WTC11 (cell line): ENCODE results near the gene DEFB131B. TPM values are rescaled to one million over a fixed set of nuclear protein-coding genes. Genes with fewer than 3 reads are reported as not detected.

Source experiments
- EMX1 ChIP-seq: fragments of 250-450 bp; sonication (Bioruptor Pico); IDR thresholded peaks from 2 replicates; pipeline ENCODE4 v1.8.0; 2021; ENCODE audit warnings: mild to moderate bottlenecking
- FOXP1 ChIP-seq: sonication (generic); formaldehyde crosslinking; IDR thresholded peaks from 2 replicates; pipeline ENCODE4 v1.8.0; 2022; ENCODE audit warnings: missing genetic modification reagents, mild to moderate bottlenecking, moderate library complexity, borderline replicate concordance
- HMGA2 ChIP-seq: fragments of 250-450 bp; sonication (Bioruptor Pico); IDR thresholded peaks from 2 replicates; pipeline ENCODE4 v1.4.0; 2021; ENCODE audit warnings: mild to moderate bottlenecking, moderate library complexity
- IRF2 ChIP-seq: sonication (generic); formaldehyde crosslinking; IDR thresholded peaks from 2 replicates; pipeline ENCODE4 v1.8.0; 2022; ENCODE audit warnings: low read depth, missing genetic modification reagents, borderline replicate concordance
- PRRX2 ChIP-seq: fragments of 250-450 bp; sonication (Bioruptor Pico); IDR thresholded peaks from 2 replicates; pipeline ENCODE4 v1.8.0; 2021; ENCODE audit warnings: mild to moderate bottlenecking
- SOX15 ChIP-seq: fragments of 250-450 bp; sonication (Bioruptor Pico); IDR thresholded peaks from 2 replicates; pipeline ENCODE4 v1.9.0; 2021; ENCODE audit warnings: mild to moderate bottlenecking
- total RNA-seq: library from RNA; stranded (reverse); gene quantifications from 3 replicates; pipeline ENCODE4 v1.2.3, GENCODE V29; 2021
- TF ChIP-seq, protein P1 (sequence below): sonication (generic); formaldehyde crosslinking; IDR thresholded peaks from 2 replicates; pipeline ENCODE4 v1.8.0; 2023; ENCODE audit warnings: mild to moderate bottlenecking, missing genetic modification reagents
- TF ChIP-seq, protein P2 (sequence below): fragments of 250-450 bp; sonication (Bioruptor Pico); IDR thresholded peaks from 2 replicates; pipeline ENCODE4 v1.8.0; 2021; ENCODE audit warnings: mild to moderate bottlenecking
- TF ChIP-seq, protein P3 (sequence below): sonication (generic); formaldehyde crosslinking; IDR thresholded peaks from 2 replicates; pipeline ENCODE4 v1.8.1; 2023; ENCODE audit warnings: mild to moderate bottlenecking, missing genetic modification reagents, borderline replicate concordance
- TF ChIP-seq, protein P4 (sequence below): sonication (generic); formaldehyde crosslinking; IDR thresholded peaks from 2 replicates; pipeline ENCODE4 v1.8.1; 2022; ENCODE audit warnings: low read depth, mild to moderate bottlenecking, moderate library complexity, missing genetic modification reagents, borderline replicate concordance
- TF ChIP-seq, protein P5 (sequence below): sonication (generic); formaldehyde crosslinking; IDR thresholded peaks from 2 replicates; pipeline ENCODE4 v1.8.0; 2022; ENCODE audit warnings: missing genetic modification reagents

DEFB131B gene
- total RNA-seq, 1 experiment from 2014 or later: not detected

DNA sequence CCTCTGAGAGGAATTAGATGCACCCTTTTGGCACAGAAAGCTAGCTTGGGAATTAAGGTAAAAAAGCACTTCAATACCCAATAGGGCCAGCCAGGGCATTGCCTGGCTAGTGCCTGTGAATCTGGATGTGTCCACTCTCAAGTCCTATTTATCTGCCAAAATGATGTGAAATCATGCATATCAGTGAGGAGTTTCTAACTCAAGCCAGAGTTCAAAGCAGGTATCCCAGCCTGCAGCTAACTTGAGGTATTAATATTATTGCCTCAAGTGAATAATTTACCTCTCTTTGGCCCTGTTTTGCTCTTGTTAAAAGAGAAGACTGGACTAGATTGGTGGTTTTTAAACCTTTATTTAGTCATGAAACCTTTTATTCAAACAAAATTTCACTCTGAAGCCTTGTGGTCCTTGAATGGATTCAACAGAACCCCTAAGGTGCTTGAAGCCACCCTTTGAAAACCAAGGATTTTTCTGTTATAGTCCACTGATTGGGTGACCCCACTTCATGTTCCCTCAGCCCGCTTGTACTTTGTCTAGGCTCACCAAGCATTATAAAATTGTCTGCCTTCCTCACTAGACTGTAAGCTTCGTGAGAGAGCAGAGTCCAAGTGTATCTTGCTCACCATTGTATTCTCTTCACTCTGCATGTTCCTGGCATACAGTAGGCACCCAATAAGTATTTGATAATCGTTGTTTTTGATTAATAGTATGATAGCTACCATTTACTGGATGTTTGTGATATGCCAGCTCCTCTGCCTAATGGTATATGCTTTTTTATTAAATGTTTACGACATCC lies 55.1 kb downstream of the DEFB131B start (continued):
- no peak for TF ChIP-seq FOXP1 (CRISPR knock-in tag)
- TF ChIP-seq, protein P1, sequence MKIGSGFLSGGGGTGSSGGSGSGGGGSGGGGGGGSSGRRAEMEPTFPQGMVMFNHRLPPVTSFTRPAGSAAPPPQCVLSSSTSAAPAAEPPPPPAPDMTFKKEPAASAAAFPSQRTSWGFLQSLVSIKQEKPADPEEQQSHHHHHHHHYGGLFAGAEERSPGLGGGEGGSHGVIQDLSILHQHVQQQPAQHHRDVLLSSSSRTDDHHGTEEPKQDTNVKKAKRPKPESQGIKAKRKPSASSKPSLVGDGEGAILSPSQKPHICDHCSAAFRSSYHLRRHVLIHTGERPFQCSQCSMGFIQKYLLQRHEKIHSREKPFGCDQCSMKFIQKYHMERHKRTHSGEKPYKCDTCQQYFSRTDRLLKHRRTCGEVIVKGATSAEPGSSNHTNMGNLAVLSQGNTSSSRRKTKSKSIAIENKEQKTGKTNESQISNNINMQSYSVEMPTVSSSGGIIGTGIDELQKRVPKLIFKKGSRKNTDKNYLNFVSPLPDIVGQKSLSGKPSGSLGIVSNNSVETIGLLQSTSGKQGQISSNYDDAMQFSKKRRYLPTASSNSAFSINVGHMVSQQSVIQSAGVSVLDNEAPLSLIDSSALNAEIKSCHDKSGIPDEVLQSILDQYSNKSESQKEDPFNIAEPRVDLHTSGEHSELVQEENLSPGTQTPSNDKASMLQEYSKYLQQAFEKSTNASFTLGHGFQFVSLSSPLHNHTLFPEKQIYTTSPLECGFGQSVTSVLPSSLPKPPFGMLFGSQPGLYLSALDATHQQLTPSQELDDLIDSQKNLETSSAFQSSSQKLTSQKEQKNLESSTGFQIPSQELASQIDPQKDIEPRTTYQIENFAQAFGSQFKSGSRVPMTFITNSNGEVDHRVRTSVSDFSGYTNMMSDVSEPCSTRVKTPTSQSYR: no peak
- TF ChIP-seq, protein P2, sequence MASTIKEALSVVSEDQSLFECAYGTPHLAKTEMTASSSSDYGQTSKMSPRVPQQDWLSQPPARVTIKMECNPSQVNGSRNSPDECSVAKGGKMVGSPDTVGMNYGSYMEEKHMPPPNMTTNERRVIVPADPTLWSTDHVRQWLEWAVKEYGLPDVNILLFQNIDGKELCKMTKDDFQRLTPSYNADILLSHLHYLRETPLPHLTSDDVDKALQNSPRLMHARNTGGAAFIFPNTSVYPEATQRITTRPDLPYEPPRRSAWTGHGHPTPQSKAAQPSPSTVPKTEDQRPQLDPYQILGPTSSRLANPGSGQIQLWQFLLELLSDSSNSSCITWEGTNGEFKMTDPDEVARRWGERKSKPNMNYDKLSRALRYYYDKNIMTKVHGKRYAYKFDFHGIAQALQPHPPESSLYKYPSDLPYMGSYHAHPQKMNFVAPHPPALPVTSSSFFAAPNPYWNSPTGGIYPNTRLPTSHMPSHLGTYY: no peak
- no peak for TF ChIP-seq IRF2 (CRISPR knock-in tag)
- TF ChIP-seq PRRX2: no peak
- no peak for TF ChIP-seq HMGA2 (CRISPR knock-in tag)
- TF ChIP-seq SOX15 (CRISPR knock-in tag): no peak
- no peak for TF ChIP-seq EMX1 (CRISPR knock-in tag)
- TF ChIP-seq, protein P3, sequence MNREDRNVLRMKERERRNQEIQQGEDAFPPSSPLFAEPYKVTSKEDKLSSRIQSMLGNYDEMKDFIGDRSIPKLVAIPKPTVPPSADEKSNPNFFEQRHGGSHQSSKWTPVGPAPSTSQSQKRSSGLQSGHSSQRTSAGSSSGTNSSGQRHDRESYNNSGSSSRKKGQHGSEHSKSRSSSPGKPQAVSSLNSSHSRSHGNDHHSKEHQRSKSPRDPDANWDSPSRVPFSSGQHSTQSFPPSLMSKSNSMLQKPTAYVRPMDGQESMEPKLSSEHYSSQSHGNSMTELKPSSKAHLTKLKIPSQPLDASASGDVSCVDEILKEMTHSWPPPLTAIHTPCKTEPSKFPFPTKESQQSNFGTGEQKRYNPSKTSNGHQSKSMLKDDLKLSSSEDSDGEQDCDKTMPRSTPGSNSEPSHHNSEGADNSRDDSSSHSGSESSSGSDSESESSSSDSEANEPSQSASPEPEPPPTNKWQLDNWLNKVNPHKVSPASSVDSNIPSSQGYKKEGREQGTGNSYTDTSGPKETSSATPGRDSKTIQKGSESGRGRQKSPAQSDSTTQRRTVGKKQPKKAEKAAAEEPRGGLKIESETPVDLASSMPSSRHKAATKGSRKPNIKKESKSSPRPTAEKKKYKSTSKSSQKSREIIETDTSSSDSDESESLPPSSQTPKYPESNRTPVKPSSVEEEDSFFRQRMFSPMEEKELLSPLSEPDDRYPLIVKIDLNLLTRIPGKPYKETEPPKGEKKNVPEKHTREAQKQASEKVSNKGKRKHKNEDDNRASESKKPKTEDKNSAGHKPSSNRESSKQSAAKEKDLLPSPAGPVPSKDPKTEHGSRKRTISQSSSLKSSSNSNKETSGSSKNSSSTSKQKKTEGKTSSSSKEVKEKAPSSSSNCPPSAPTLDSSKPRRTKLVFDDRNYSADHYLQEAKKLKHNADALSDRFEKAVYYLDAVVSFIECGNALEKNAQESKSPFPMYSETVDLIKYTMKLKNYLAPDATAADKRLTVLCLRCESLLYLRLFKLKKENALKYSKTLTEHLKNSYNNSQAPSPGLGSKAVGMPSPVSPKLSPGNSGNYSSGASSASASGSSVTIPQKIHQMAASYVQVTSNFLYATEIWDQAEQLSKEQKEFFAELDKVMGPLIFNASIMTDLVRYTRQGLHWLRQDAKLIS (CRISPR knock-in tag): no peak
- TF ChIP-seq, protein P4, sequence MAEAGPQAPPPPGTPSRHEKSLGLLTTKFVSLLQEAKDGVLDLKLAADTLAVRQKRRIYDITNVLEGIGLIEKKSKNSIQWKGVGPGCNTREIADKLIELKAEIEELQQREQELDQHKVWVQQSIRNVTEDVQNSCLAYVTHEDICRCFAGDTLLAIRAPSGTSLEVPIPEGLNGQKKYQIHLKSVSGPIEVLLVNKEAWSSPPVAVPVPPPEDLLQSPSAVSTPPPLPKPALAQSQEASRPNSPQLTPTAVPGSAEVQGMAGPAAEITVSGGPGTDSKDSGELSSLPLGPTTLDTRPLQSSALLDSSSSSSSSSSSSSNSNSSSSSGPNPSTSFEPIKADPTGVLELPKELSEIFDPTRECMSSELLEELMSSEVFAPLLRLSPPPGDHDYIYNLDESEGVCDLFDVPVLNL (CRISPR knock-in tag): no peak
- TF ChIP-seq, protein P5, sequence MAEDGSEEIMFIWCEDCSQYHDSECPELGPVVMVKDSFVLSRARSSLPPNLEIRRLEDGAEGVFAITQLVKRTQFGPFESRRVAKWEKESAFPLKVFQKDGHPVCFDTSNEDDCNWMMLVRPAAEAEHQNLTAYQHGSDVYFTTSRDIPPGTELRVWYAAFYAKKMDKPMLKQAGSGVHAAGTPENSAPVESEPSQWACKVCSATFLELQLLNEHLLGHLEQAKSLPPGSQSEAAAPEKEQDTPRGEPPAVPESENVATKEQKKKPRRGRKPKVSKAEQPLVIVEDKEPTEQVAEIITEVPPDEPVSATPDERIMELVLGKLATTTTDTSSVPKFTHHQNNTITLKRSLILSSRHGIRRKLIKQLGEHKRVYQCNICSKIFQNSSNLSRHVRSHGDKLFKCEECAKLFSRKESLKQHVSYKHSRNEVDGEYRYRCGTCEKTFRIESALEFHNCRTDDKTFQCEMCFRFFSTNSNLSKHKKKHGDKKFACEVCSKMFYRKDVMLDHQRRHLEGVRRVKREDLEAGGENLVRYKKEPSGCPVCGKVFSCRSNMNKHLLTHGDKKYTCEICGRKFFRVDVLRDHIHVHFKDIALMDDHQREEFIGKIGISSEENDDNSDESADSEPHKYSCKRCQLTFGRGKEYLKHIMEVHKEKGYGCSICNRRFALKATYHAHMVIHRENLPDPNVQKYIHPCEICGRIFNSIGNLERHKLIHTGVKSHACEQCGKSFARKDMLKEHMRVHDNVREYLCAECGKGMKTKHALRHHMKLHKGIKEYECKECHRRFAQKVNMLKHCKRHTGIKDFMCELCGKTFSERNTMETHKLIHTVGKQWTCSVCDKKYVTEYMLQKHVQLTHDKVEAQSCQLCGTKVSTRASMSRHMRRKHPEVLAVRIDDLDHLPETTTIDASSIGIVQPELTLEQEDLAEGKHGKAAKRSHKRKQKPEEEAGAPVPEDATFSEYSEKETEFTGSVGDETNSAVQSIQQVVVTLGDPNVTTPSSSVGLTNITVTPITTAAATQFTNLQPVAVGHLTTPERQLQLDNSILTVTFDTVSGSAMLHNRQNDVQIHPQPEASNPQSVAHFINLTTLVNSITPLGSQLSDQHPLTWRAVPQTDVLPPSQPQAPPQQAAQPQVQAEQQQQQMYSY (CRISPR knock-in tag): no peak

Other genes starting within 250 kb of the DEFB131B start
- not detected in 3 replicates for gene DEFB108B, start 45.3 kb upstream of the DEFB131B start, total RNA-seq
- gene XNDC1N, start 50.1 kb downstream of the DEFB131B start, total RNA-seq: 10.6 to 14.6 TPM (median 11.8 TPM) in 3 replicates
- gene RNF121, start 50.6 kb downstream of the DEFB131B start, total RNA-seq: 40.2 to 45.3 TPM (median 41.0 TPM) in 3 replicates
- 14.1 to 17.3 TPM (median 15.0 TPM) in 3 replicates for gene IL18BP, start 120.5 kb downstream of the DEFB131B start, total RNA-seq
- gene NUMA1, start 202.1 kb downstream of the DEFB131B start, total RNA-seq: 117 to 147 TPM (median 118 TPM) in 3 replicates
- gene LRRC51, start 202.4 kb downstream of the DEFB131B start, total RNA-seq: 5.3 to 5.6 TPM (median 5.3 TPM) in 3 replicates
- gene LAMTOR1, start 224.8 kb downstream of the DEFB131B start, total RNA-seq: 79.4 to 84.3 TPM (median 80.4 TPM) in 3 replicates
- not detected in 3 replicates for gene TOMT, start 227.5 kb downstream of the DEFB131B start, total RNA-seq
- gene ANAPC15, start 234.2 kb downstream of the DEFB131B start, total RNA-seq: 60.2 to 75.4 TPM (median 66.1 TPM) in 3 replicates